Hepatocyte (in vitro differentiated cells): ENCODE measurements around the gene SCN1A. TPM values are rescaled to one million over a fixed set of nuclear protein-coding genes. Genes with fewer than 3 reads are reported as not detected.

Experiments used
- DNase-seq: peaks from one replicate; pipeline ENCODE4 v3.0.0-alpha.2; 2016; ENCODE audit warnings: low spot score
- H2AFZ ChIP-seq: fragments of 200-600 bp; sonication (generic); 2 replicates; pipeline ENCODE4 v1.6.0; 2016; ENCODE audit warnings: antibody characterized with exemption, mild to moderate bottlenecking
- H3K27ac ChIP-seq: fragments of 200-600 bp; sonication (generic); 2 replicates; pipeline ENCODE4 v1.5.1; 2016; ENCODE audit warnings: mild to moderate bottlenecking
- H3K27me3 ChIP-seq: fragments of 200-600 bp; sonication (generic); 2 replicates; pipeline ENCODE4 v1.6.1; 2016
- H3K36me3 ChIP-seq: fragments of 200-600 bp; sonication (generic); replicated peaks from 2 replicates; pipeline ENCODE4 v1.5.1; 2016; ENCODE audit warnings: low read depth; ENCODE audit not compliant: insufficient read depth
- H3K4me1 ChIP-seq: fragments of 200-600 bp; sonication (generic); 2 replicates; pipeline ENCODE4 v1.5.1; 2016; ENCODE audit warnings: mild to moderate bottlenecking, moderate library complexity; ENCODE audit not compliant: insufficient read depth
- H3K4me2 ChIP-seq: fragments of 200-600 bp; sonication (generic); 2 replicates; pipeline ENCODE4 v1.6.0; 2016
- H3K4me3 ChIP-seq: fragments of 200-600 bp; sonication (generic); 2 replicates; pipeline ENCODE4 v1.5.1; 2016; ENCODE audit warnings: mild to moderate bottlenecking
- H3K79me2 ChIP-seq: fragments of 200-600 bp; sonication (generic); 2 replicates; pipeline ENCODE4 v1.6.0; 2017; ENCODE audit warnings: mild to moderate bottlenecking
- H3K9me2 ChIP-seq: fragments of 200-600 bp; sonication (generic); replicated peaks from 2 replicates; pipeline ENCODE4 v1.6.0; 2017; ENCODE audit warnings: mild to moderate bottlenecking; ENCODE audit not compliant: insufficient read depth
- H3K9me3 ChIP-seq: fragments of 200-600 bp; sonication (generic); 2 replicates; pipeline ENCODE4 v1.5.1; 2016; ENCODE audit warnings: low read depth, mild to moderate bottlenecking
- H4K20me1 ChIP-seq: fragments of 200-600 bp; sonication (generic); 2 replicates; pipeline ENCODE4 v1.6.0; 2016; ENCODE audit warnings: mild to moderate bottlenecking; ENCODE audit not compliant: insufficient read depth, poor library complexity, severe bottlenecking
- EZH2 ChIP-seq: fragments of 200-600 bp; sonication (generic); IDR thresholded peaks from 2 replicates; pipeline ENCODE4 v1.6.1; 2016; ENCODE audit warnings: antibody characterized with exemption, mild to moderate bottlenecking, borderline replicate concordance
- EZH2phosphoT487 ChIP-seq: fragments of 200-600 bp; sonication (generic); IDR thresholded peaks from one replicate; pipeline ENCODE4 v1.6.1; 2018; ENCODE audit warnings: antibody characterized with exemption, mild to moderate bottlenecking, low read depth, moderate library complexity; ENCODE audit not compliant: unreplicated experiment, severe bottlenecking
- WGBS: methylation state at CpG from one replicate; pipeline ENCODE4 v1.1.6; 2016; ENCODE audit warnings: low lambda C conversion rate; ENCODE audit errors: missing lambda C conversion rate; 5-methylcytosine and 5-hydroxymethylcytosine counted together
- polyA plus RNA-seq: library from polyadenylated mRNA; unstranded; fragments of >200 nt; fragmentation: Nextera tagmentation; extraction: Ambion mirVana; gene quantifications from 2 replicates; pipeline ENCODE4 v1.2.1, GENCODE V29; 2016
- total RNA-seq: library from RNA; depleted of rRNA; stranded (reverse); fragments of >200 nt; gene quantifications from 2 replicates; pipeline ENCODE4 v1.2.3, GENCODE V29; 2014
- TF ChIP-seq, protein P1 (sequence below): fragments of 200-600 bp; sonication (generic); IDR thresholded peaks from 2 replicates; pipeline ENCODE4 v1.5.1; 2016; ENCODE audit warnings: antibody characterized with exemption, mild to moderate bottlenecking; ENCODE audit not compliant: poor library complexity

SCN1A gene
- total and polyA plus RNA-seq, 2 experiments from 2014 or later: 0.03 TPM; not detected in 1

DNA sequence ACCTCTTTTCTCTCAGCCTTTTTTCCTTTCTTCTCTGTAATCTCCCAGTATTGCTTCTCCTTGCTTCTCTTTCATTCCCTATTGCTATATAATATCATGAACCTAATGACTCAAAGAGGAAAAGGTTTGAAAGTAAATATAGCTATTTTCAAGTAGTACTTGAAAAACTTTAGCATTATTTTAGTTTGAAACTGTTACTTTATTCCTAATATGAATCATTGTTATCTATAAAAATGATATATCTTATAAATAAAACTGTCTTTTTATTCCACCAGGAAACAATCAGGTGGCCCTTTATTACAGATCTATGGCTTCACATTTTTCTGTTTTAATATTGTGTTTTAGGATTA, 311 bp upstream of the SCN1A start:
- H3K4me2 ChIP-seq: no peak overlapping the region
- H3K36me3 ChIP-seq: no peaks in the 10 kb centered on the region
- H3K9me2 ChIP-seq: no peaks in the 10 kb centered on the region
- H4K20me1 ChIP-seq: no peaks in the 10 kb centered on the region
- H3K4me1 ChIP-seq: no peaks in the 10 kb centered on the region
- TF ChIP-seq EZH2: no peak
- no peak for TF ChIP-seq EZH2phosphoT487
- TF ChIP-seq, protein P1, sequence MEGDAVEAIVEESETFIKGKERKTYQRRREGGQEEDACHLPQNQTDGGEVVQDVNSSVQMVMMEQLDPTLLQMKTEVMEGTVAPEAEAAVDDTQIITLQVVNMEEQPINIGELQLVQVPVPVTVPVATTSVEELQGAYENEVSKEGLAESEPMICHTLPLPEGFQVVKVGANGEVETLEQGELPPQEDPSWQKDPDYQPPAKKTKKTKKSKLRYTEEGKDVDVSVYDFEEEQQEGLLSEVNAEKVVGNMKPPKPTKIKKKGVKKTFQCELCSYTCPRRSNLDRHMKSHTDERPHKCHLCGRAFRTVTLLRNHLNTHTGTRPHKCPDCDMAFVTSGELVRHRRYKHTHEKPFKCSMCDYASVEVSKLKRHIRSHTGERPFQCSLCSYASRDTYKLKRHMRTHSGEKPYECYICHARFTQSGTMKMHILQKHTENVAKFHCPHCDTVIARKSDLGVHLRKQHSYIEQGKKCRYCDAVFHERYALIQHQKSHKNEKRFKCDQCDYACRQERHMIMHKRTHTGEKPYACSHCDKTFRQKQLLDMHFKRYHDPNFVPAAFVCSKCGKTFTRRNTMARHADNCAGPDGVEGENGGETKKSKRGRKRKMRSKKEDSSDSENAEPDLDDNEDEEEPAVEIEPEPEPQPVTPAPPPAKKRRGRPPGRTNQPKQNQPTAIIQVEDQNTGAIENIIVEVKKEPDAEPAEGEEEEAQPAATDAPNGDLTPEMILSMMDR: no peak
- H3K4me3 ChIP-seq: no peak overlapping the region
- no peaks in the 10 kb centered on the region for H3K9me3 ChIP-seq
- no peak overlapping the region for H2AFZ ChIP-seq
- no peaks in the 10 kb centered on the region for H3K27me3 ChIP-seq
- no peak for DNase-seq
- H3K27ac ChIP-seq: no peak overlapping the region
- H3K79me2 ChIP-seq: no peaks in the 10 kb centered on the region

DNA sequence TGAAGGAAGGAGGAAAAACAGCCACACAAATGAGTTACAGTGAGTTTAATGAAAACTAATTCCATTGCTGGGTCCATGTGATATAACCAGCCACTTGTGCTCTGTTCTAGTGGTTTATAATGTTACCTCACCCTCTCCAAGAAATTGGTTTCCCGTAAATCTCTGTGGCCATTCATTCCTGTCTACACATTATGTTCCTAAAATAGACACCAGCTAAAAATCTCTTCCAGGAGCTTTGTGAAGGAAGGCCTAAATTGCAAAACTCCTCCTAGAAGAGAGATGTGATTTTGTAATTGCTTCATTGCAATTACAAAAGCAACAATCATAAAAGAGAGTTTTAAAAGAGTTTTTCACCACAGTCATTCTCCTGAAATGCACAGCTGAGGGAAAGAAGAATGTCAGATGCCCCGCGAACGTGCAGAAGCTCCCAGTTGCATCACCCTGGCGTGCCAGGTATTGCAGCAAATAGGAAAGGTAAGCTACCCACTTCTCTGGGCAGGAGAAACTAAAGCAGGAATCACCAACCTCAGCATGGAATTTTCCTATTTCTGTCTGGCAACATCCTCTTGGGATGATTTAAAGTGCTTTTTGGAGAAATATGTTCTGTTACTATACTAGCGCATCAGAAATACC, 1.7 kb downstream of the SCN1A start:
- Histone ChIP-seq H3K9me3 (no peaks in the 10 kb centered on the region), H3K36me3 (no peaks in the 10 kb centered on the region), H3K27ac (no peak overlapping the region), H3K79me2 (no peaks in the 10 kb centered on the region), H3K9me2 (no peaks in the 10 kb centered on the region), H4K20me1 (no peaks in the 10 kb centered on the region), H3K4me3 (no peak overlapping the region), H3K27me3 (no peaks in the 10 kb centered on the region), H3K4me2 (no peak overlapping the region), H3K4me1 (no peaks in the 10 kb centered on the region), H2AFZ (no peak overlapping the region)
- no peak for DNase-seq
- no peak for TF ChIP-seq EZH2phosphoT487
- no peak for TF ChIP-seq EZH2
- TF ChIP-seq, protein P1: no peak
- WGBS: 93% methylated on average over 6 of the region's 6 CpGs

DNA sequence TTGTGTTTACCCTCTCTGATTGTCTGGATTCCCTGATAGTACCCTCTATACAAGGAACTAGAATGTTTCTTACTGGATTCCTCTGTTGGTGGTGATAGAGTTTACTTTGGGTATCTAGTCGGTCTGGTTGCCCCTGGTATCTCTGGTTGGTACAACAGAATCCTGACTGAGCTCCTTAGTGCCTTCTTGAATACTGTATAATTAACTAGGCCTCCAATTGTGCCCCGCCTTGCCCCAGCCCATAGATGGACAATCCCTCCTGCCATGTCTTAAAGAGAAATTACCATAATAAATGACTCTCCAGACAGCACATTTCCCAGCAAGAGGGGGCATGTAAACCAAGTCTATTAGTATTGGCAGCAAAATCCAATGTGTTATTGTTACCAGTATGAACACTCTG, 2.3 kb downstream of the SCN1A start:
- no peak overlapping the region for H3K4me2 ChIP-seq
- H4K20me1 ChIP-seq: no peaks in the 10 kb centered on the region
- H3K27ac ChIP-seq: no peak overlapping the region
- TF ChIP-seq EZH2 (no peak), EZH2phosphoT487 (no peak)
- TF ChIP-seq, protein P1: no peak
- no peak overlapping the region for H2AFZ ChIP-seq
- H3K79me2 ChIP-seq: no peaks in the 10 kb centered on the region
- no peak for DNase-seq
- no peaks in the 10 kb centered on the region for H3K36me3 ChIP-seq
- no peaks in the 10 kb centered on the region for H3K9me2 ChIP-seq
- H3K9me3 ChIP-seq: no peaks in the 10 kb centered on the region
- H3K4me3 ChIP-seq: no peak overlapping the region
- 77% methylated on average over 2 of the region's 2 CpGs for WGBS
- no peaks in the 10 kb centered on the region for H3K27me3 ChIP-seq
- H3K4me1 ChIP-seq: no peaks in the 10 kb centered on the region

DNA sequence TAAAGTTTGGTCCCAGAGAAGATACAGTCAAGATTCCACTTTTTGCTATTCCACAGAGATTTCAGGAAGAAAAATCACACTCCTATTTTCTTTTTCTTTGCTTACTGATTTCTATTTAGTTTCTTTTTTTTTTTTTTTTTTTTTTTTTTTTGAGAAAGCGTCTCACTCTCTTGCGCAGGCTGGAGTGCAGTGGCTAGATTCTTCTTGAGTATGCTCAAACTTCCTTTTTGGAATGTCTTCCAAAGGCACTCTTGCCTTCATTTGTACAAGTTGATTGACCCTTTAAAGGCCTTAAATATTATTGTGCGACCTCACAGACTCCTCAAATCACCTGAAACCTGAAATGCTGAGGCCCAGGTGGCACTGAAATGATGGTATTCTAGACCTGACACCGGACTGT, 9.6 kb downstream of the SCN1A start:
- H3K4me3 ChIP-seq: no peak overlapping the region
- no peak overlapping the region for H3K27ac ChIP-seq
- H3K27me3 ChIP-seq: no peaks in the 10 kb centered on the region
- no peaks in the 10 kb centered on the region for H3K9me2 ChIP-seq
- no peaks in the 10 kb centered on the region for H3K4me1 ChIP-seq
- 95% methylated on average over 4 of the region's 4 CpGs for WGBS
- no peaks in the 10 kb centered on the region for H3K36me3 ChIP-seq
- DNase-seq: no peak
- no peak overlapping the region for H2AFZ ChIP-seq
- H4K20me1 ChIP-seq: no peaks in the 10 kb centered on the region
- H3K4me2 ChIP-seq: no peak overlapping the region
- no peaks in the 10 kb centered on the region for H3K79me2 ChIP-seq
- H3K9me3 ChIP-seq: no peaks in the 10 kb centered on the region
- no peak for TF ChIP-seq EZH2phosphoT487
- no peak for TF ChIP-seq EZH2
- TF ChIP-seq, protein P1: no peak
